Osteoblast (primary cell): ENCODE measurements around the gene CDR2L. TPM values are rescaled to one million over a fixed set of nuclear protein-coding genes. Genes with fewer than 3 reads are reported as not detected.

Experiments used
- DNase-seq: peaks from one replicate; pipeline ENCODE4 v3.0.0; 2011; ENCODE audit warnings: low spot score, mixed read lengths; ENCODE audit not compliant: insufficient read length; ENCODE audit errors: missing footprints
- H2AFZ ChIP-seq: 2 replicates; pipeline ENCODE4 v1.6.0; 2011; ENCODE audit warnings: mild to moderate bottlenecking, low read length
- H3K27ac ChIP-seq: 2 replicates; pipeline ENCODE4 v1.5.1; 2011; ENCODE audit warnings: mild to moderate bottlenecking, low read depth, low read length, moderate library complexity
- H3K27me3 ChIP-seq: 2 replicates; pipeline ENCODE4 v1.6.0; 2012; ENCODE audit warnings: mild to moderate bottlenecking, control low read depth, inconsistent platforms, low read length, moderate library complexity; ENCODE audit not compliant: insufficient read depth
- H3K36me3 ChIP-seq: 2 replicates; pipeline ENCODE4 v1.5.1; 2011; ENCODE audit warnings: mild to moderate bottlenecking, low read length, control low read depth, moderate library complexity; ENCODE audit not compliant: insufficient read depth
- H3K4me1 ChIP-seq: 2 replicates; pipeline ENCODE4 v1.5.1; 2011; ENCODE audit warnings: mild to moderate bottlenecking, low read length, control low read depth, moderate library complexity; ENCODE audit not compliant: insufficient read depth
- H3K4me2 ChIP-seq: 2 replicates; pipeline ENCODE4 v1.6.0; 2011; ENCODE audit warnings: mild to moderate bottlenecking, low read length; ENCODE audit not compliant: insufficient read depth
- H3K4me3 ChIP-seq: fragments of 200-600 bp; sonication (generic); 3 replicates; pipeline ENCODE4 v1.5.1; 2012; ENCODE audit warnings: mild to moderate bottlenecking, low read length, inconsistent platforms; ENCODE audit not compliant: insufficient read depth
- H3K79me2 ChIP-seq: 2 replicates; pipeline ENCODE4 v1.6.0; 2012; ENCODE audit warnings: mild to moderate bottlenecking, low read length, control low read depth, inconsistent platforms; ENCODE audit not compliant: insufficient read depth
- H3K9me3 ChIP-seq: 2 replicates; pipeline ENCODE4 v1.5.1; 2011; ENCODE audit warnings: low read depth, low read length, control low read depth
- H4K20me1 ChIP-seq: 2 replicates; pipeline ENCODE4 v1.6.0; 2012; ENCODE audit warnings: mild to moderate bottlenecking, low read length, control low read depth; ENCODE audit not compliant: insufficient read depth
- CTCF ChIP-seq: IDR thresholded peaks from 2 replicates; pipeline ENCODE4 v1.5.1; 2011; ENCODE audit warnings: mild to moderate bottlenecking, low read depth, low read length, moderate library complexity; ENCODE audit errors: extremely low read depth
- total RNA-seq: library from RNA; depleted of rRNA; stranded (reverse); fragments of >200 nt; gene quantifications from 2 replicates; pipeline ENCODE4 v1.2.3, GENCODE V29; 2012

The CDR2L gene
- total RNA-seq, 1 donor: 16.6 TPM

- Histone ChIP-seq H3K27me3 (no peaks in the 10 kb centered on the region), H3K27ac (peak overlapping the region; percentile 53), H3K9me3 (no peaks in the 10 kb centered on the region), H3K4me1 (peaks cover 31% of the 10 kb centered on the region), H3K36me3 (no peaks in the 10 kb centered on the region), H3K4me2 (no peak overlapping the region), H2AFZ (no peak overlapping the region), H4K20me1 (peaks cover 13% of the 10 kb centered on the region), H3K79me2 (peaks cover 57% of the 10 kb centered on the region), H3K4me3 (no peak overlapping the region)
- TF ChIP-seq CTCF: no peak
- DNase-seq: no peak
These were observed 7.0 kb downstream of the CDR2L start for GRCh38 chr17:74994440-74994839.

- Histone ChIP-seq H3K4me1 (peaks cover 30% of the 10 kb centered on the region), H3K9me3 (no peaks in the 10 kb centered on the region), H3K79me2 (peaks cover 45% of the 10 kb centered on the region), H3K4me3 (no peak overlapping the region), H3K27me3 (no peaks in the 10 kb centered on the region), H3K4me2 (no peak overlapping the region), H2AFZ (no peak overlapping the region), H3K36me3 (peaks cover 3% of the 10 kb centered on the region), H4K20me1 (peaks cover 10% of the 10 kb centered on the region), H3K27ac (peak overlapping the region; percentile 17)
- DNase-seq: no peak
- no peak for TF ChIP-seq CTCF
These were observed 8.4 kb downstream of the CDR2L start for GRCh38 chr17:74995847-74996246.

DNA sequence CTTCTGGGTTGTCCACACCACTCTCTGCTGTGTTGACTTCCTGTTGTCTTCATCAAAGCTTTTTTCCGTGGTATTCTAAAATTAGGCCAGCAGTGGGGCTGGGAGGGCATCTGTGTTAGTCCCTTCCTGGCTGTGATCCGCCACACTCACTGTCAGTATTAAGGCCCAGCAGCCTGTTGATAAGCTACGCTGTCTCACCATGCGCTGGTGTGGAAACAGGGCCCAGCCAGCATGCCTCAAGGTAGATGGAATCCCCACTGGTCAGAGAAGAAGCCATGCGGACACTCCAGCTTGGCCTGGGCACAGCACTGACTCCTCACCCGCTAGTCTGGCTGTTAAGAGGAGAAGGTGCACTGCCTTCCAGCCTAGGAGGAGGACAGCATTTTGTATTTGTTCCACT is 11.4 kb downstream of the CDR2L start:
- no peak overlapping the region for H3K4me3 ChIP-seq
- peaks cover 24% of the 10 kb centered on the region for H3K79me2 ChIP-seq
- no peak overlapping the region for H3K4me2 ChIP-seq
- TF ChIP-seq CTCF: no peak
- H3K36me3 ChIP-seq: peaks cover 21% of the 10 kb centered on the region
- no peaks in the 10 kb centered on the region for H3K27me3 ChIP-seq
- DNase-seq: no peak
- H2AFZ ChIP-seq: no peak overlapping the region
- peaks cover 18% of the 10 kb centered on the region for H3K4me1 ChIP-seq
- no peak overlapping the region for H3K27ac ChIP-seq
- H3K9me3 ChIP-seq: no peaks in the 10 kb centered on the region
- peaks cover 7% of the 10 kb centered on the region for H4K20me1 ChIP-seq

DNA sequence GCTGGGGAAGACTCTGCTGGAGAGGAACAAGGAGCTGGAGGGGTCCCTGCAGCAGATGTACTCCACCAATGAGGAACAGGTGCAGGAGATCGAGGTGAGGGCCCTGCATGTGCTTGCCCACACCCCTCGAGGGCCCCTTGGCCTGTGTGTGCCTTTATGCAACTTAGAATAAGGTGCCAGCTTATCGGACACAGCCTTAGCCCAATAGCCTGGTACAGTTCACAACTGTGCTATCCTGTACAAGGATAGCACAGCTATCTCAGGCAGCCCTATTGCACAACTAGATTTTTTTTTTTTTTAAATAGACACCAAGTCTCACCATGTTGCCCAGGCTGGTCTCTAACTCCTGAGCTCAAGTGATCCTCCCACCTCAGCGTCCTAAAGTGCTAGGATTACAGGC is 12.1 kb downstream of the CDR2L start:
- Histone ChIP-seq H3K4me2 (no peak overlapping the region), H3K4me3 (no peak overlapping the region), H3K4me1 (peaks cover 11% of the 10 kb centered on the region), H3K27ac (no peak overlapping the region), H3K9me3 (no peaks in the 10 kb centered on the region), H3K36me3 (peaks cover 24% of the 10 kb centered on the region), H3K79me2 (peaks cover 19% of the 10 kb centered on the region), H3K27me3 (no peaks in the 10 kb centered on the region), H2AFZ (no peak overlapping the region), H4K20me1 (peaks cover 7% of the 10 kb centered on the region)
- TF ChIP-seq CTCF: no peak
- no peak for DNase-seq
